GM21528 (cell line): ENCODE results near the gene SCIN.
A peak's percentile ranks its signal among the peaks of the same experiment; 100 is the strongest.

Experiments used
- ATAC-seq: cut with Tn5 transposase; IDR thresholded peaks from one replicate; pipeline ENCODE4 v1.9.1; 2021; ENCODE audit warnings: mild to moderate bottlenecking, moderate library complexity; ENCODE audit not compliant: unreplicated experiment, low FRiP score

Gene SCIN

DNA sequence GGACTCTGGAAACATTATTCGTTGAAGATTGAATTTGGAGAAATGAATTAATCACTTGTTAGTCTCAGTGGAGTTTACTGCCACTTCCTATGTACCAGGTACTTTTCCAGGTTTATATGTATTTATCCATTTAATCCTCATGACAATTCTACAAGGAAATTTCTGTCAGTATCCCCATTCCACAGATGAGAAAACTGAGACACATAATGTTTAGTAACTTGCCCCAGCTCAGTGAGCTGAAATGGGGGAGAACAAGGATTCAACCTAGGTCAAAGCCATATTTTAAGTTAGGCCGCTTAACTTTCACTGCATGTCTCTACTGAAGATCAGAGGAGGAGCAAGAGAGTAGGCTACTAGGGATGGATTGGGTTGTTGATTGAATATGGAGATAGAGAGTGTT is 4.6 kb upstream of the SCIN start:
- ATAC-seq = no peak

DNA sequence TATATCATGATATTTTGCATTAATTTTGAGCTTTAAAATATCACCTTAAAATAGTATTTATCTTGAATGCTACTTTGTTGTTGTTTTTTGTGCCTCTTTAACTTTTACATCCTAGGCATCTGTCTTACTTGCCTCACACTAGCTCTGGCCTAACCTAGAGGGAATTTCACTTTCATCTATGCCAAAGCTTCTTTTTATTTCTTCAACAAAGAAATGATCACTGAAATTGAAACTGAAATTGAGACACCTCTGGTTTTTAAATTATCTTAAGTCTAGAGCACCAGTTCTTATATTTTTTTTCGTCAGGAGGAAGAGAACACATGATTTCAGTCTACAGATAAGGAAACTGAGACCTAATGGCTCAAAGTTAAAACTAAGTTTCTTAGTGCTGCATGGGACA is 3.5 kb upstream of the SCIN start:
- peak; percentile 86 for ATAC-seq

DNA sequence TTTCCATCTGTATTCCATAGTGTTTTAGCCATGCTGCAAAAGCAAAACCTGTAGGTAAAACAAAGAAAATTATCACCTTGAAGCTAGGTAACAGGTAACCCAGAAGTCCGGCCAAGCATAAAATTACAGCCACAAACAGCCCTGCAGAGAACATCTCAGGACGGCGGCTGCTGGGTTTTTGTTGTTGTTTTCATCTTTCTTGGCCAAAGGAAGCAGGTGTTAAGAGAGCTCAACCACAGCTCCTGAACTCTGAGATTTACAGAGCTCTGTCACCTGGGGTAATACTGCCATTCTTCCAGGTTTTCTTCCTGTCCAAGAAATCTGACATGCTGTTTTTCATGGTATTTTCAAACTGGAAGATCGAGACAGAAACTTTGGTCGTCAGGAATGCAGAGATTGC is 847 bp upstream of the SCIN start:
- ATAC-seq = peak; percentile 40

DNA sequence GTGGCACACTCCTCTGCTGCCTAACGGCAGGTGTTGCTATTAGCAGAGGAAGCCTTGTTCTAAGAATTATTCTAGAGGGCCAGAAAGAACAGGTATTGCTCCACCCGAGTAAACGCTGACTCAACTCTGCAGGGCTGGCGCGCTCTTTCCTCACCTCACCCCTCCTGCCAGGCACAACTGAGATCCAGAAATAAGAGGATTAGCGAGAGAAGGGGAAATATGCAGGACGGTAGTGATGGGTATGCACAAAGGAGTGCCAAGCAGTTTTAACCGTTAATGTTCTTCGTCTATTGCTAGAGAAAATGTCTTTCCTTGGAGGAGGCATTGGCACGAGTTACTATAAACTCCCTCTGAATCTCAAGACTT is 369 bp upstream of the SCIN start:
- no peak for ATAC-seq

DNA sequence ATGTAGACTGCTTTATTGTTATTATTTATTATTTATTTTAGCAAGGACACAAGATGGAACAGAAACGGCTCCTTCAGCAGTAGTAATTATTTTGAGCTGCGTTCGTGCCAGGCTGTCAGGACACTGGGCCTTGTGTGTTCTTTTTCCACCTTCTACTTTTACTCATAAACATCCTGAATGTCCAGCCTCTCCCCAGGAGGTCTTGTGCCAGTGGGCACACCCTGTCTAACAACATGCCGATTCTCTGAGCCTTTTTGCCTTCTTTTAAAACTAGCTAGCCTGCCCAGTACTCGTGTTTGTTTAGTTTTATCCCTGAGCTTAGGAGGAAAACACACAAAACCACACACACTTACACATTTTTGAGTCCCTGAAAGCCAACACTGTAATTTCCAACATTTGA is 1.2 kb downstream of the SCIN start:
- ATAC-seq = no peak

DNA sequence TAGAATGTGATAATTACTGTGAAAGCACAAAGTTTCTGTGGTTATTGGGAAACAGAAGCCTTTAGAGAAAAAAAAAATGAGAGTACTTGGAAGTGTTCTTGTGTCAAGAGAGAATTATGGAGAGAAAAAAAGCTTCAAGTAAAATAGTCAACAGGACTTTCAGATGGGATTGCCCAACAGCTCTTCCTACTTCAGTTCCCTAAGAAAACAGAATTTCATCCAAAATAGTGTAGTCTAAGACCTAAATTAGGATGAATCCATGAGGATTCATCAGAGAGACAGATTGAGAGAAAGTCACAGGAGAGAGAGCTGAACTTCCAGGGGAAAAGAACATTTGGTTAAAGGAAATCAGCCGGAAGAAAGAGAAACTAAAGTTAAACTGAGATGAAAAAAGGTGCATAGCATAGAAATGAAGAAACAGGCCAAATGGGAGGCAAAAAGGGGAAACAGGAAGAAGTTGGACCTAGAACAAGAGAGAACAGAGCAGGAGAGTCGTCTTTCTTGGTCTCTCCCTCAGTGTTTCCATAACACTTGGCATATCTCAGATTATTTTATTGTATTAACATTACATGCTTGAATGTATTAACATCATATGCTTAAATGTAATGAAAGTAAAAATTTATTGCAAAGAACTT is 2.5 kb downstream of the SCIN start:
- no peak for ATAC-seq

DNA sequence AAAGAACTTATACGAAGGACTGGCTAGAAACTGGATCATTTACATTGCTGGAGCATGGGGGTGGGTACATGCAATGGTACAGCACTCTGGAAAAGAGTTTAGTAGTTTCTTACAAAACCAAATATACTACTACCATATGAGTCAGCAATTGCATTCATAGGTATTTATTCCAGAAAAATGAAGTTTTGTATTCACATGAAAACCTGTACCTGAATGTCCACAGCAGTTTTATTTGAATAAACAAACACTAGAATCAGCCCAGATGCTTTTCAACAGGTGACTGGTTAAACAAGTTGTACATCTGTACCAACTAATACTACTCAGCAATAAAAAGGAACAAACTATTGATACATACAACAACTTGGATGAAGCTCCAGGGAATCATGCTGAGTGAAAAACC is 3.4 kb downstream of the SCIN start:
- ATAC-seq = no peak

DNA sequence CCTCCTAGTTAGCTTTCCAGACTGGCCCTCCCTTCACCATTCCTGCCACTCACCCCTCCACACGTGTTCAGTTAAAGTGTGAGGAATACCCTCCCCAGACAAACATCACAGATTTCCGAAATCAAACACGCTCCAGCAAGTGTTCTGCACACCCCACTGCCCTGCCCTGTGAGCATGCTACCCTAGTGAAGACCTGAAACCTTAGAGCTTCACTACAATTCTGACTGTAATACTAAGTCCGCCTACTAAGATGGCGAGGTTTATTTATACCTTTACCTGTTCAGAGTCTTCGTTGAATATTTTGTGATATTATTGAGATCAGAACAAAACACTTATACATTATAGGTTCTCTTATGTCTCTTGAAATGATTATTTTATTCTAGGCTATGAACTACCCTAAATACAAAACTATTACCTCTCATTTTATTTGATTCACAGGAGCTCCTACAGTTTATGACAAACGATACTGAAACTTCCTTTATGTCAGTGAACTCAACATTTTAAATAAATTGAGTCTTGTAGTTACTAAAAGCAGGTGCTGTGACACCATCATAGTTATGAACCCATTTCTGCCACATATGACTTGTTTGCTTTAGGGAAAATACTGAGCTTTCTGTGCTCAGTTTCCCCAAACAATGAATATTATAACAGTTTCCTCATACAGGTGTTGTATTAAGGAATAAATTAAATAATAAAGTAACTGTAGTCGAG is 8.6 kb downstream of the SCIN start:
- peak; percentile 73 for ATAC-seq

DNA sequence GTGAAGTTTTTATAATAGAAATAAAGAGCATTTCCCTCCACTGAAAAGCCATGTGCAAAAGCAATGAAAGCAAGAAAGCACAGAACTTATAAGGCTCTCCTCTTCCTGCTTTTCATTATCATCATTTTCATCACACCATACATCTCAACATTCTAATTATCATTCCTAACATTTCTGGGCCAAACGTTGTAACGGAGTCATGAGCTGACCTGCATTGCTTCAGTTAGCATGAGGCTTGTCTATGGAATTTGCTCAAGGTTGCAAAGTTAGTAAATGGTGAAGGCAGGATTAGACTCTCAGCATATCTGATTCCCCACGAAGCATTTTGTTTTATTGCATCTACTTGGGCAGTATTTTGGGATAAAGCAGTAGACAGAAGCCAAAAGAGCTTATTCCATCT is 11.4 kb downstream of the SCIN start:
- ATAC-seq = no peak

DNA sequence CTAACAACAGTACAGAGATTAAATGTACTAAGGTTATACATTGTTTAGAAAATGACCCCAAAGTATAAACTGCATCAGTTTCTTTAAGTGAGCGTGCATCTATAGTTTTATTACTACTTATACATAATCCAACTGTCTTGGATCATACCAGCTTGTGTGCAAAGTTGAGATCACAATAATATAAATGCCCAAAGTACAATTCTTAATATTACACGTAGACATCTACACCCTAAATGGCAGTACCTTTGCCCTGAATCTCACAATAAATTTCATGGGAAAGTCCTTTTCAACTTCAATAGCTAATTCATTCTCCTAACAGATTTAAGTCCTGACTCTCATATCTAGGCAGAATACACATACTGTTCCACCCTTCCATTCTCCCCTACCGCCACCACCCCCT is 11.8 kb downstream of the SCIN start:
- ATAC-seq = no peak

DNA sequence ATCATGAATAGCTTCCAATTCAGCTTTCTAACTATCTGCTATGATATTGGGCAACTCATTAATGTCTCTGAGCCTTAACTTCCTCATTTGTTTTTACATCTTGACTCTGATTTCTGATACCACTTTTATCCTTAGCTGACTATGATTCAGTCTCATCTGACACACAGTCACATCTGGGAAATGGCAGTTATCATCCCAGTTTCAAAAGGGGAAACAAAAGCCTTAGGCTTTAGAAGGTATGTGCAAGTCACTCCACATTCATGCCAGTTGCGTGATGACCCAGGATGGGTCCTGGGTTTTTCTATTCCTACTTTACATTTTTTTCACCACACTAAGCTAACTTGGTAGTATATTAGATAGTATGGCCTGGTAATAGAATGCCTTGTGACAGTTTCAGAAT is 12.7 kb downstream of the SCIN start:
- ATAC-seq = no peak

DNA sequence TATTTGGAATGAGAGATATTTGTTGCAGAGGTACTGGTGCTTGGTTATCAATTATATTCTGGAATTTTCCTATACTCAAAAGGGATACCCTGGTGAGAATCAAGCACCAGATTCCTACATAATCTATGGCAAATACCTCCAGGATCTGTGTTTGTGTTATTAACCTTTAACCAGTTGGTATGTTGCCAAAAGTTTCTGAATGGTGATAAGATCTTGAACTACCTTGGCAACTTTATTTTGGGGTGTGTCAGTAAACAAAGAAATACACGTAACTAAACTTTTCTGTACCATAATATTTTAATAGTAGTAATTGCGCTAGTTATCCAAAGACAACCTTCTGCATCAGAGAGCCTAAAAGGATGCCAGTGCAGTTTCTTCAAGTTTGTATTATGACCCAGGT is 13.4 kb downstream of the SCIN start:
- ATAC-seq = no peak

DNA sequence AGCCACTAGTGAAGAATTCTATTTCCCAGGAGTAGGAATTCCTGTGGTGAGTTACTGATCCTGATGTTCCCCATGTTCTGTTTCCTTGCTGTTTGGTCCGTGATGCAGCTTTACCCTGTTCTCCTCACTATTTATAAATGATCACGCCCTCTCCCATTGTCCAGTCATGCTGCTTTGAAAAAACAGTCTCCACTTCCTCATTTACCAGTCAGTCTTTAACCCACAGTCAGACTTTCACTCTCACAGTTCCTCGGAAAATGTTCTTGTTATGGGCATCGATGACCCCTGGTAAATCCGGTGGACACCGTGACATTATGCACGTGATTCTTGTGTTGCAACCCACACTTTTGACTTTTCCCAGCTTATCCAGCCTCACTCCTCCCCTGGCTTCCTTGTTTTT is 14.4 kb downstream of the SCIN start:
- ATAC-seq = peak; percentile 97

DNA sequence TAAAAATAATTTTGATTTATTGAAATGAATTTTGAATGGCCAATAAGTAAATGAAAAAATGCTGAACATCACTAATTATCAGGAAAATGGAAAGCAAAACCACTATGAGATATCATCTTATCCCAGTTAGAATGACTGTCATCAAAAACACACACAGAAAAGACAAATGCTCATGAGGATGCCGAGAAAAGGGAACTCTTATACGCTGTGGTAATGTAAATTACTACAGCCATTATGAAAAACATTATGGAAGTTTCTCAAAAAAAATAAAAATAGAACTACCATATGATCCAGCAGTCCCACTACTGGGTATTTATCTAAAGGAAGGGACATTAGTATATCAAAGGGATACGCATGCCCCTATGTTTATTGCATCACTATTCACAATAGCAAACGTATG is 15.8 kb downstream of the SCIN start:
- no peak for ATAC-seq

DNA sequence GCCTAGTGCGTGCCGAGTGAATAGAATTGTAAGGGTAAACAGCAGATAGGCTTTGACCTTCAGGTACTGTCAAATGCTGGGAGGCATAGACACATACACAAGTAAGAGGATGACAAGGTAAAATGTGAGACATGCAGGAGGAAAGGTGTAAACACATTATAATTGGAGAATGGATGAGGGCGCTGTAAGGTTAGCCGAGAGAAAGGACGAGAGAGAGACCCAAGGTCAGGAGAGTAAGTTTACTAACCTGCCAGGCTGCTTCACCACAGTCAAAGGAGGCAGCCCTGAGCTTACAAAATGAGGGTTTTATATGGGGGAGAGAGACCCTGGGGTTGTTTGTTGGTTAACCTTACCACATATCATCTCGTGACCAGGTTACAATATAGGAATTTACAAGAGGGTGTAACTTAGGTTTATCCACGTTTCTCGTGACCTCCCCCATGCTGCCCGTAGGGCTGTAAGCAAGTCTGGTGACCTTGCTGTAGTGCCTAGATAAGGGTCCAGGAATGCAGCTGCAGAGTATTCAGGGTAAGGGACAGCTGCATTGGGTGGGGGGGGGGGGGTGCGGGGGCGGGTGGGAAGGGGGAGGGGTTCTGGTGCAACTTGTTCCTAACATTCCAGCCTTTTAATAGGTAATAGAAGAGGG is 17.9 kb downstream of the SCIN start:
- ATAC-seq = no peak

DNA sequence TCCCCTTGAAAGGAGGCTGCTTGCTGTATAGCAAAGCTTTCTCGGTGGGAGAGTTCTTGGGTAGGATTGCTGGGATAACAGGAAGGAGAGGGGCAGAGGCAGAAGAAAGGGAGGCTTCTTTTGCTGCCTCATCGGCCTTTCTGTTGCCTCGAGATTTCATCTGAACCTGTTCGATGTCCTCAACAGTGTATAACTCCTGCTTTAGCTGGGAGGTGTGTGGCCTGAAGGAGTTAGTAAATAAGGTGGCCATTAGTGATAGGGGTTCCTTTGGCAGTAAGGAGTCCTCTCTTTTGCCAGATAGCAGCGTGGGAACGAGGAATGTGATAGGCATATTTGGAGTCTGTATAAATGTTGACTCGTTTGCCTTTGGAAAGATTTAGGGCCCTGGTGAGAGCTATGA is 20.0 kb downstream of the SCIN start:
- ATAC-seq = no peak

DNA sequence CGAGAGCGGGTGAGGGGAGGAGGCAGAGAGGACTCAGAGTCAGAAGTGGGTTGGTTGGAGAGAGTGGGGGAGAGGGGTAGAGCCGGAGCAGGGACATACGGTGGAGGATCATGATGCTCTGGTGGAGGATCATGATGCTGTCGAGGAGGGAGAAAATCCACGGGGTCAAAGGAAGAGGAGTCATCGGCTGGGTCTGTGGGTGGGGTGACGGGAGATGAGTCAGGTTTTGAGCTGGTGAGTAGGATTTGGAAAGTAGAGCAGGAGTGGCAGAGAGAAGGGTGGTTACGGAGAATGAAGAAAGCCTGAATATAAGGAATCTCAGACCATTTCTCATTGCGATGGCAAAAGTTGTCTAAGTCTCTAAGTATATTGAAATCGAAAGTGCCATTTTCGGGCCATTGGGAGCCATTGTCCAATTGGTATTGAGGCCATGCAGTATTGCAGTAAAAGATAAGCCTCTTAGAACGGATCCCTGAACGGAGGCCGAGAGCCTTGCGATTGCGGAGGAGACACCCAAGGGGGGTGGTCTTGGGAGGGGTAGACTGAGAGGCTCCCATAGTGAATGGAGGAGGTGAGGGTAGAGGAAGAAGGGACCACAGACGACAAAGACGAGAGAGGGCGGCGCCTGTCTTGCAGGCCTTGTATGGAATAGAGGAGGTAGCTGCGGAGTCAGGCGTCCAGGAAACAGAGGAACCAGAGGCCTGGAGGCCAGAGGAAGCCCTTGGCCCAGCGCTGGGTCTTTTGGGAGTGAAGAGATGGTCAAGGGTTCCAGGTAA is 23.8 kb downstream of the SCIN start:
- no peak for ATAC-seq

DNA sequence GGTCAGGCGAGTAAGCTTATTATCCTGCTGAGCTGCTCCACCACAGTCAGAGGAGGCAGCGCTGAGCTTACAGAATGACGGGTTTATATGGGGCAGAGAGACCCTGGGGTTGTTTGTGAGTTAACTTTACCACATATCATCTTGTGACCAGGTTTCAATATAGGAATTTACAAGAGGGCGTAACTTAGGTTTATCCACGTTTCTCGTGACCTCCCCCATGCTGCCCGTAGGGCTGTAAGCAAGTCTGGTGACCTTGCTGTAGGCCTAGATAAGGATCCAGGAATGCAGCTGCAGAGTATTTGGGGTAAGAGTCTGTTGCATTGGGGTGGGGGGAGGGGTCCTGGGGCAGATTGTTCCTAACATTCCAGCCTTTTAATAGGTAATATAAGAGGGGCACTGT is 24.6 kb downstream of the SCIN start:
- ATAC-seq = no peak

DNA sequence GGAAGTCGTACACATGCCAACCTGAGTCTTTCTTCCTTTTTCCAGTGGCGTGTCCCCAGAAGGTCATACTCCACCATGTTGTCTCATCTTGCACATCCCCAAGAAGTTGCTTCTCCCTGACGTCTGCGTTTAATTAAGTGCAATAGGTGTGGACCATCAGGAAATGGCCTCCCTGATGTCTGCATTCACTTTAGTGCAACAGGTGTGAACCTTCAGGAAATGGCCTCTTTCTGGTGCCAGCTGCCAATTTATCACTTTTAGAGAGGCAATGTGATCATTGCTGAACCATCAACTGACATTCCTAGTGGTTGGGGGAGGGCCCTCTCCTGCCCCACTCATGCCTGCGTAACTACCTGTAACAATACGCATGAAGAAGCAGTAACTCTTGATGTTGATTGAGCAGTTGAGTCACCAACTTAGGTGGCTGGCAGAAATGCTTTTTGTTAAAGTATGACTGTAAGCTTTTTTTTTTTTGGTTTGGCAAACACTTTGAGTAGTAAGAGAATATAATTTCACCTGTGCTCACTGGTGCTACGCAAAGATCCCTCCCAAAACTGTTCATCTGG is 25.8 kb downstream of the SCIN start:
- no peak for ATAC-seq

DNA sequence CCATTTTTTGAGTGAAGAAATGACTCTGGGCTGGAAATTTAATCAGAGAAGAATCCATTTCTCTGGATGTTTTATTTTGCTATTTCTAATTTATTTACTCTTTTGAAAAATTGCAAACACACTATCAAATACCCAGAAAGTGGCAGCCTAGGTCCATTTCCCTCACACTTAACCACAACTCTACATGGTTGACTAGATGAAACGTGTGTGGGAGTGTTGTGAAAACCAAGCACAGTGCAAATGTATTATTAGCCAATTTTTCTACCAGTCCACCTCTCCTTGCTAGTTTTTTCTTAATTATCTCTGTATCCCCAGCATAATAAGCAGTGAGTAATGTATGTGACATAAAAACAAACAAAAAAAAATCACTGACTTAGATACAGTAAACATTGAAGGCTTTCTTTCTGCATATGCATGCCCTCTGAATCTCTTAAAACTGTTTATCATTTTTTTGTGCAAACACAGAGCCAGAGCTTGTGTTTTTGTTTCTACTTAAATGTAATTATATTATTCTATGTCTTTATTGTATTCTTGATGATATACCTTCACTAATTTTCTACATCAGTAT is 30.9 kb downstream of the SCIN start:
- peak; percentile 90 for ATAC-seq

DNA sequence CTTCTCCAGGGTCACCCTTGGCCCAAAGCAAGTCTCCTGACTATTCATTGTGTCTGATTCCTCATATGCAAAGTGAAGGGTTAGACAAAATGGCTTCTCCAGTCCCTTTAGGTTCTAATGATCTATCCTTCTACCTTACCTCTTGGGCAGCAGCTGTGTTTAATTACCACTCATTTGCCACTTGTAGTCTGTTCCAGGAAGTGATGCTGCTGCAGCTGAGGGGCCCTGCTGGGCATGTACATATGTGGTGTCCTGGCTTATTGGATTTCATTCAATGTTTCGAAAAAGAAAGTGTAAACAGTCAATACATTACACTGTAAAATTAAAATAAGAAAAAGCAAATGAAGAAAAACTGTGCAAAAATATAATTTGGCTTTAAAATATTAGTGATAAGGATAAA is 36.6 kb downstream of the SCIN start:
- no peak for ATAC-seq
